Left lung (tissue), 10 donors: ENCODE results near the gene CFAP299. TPM values are rescaled to one million over a fixed set of nuclear protein-coding genes. Genes with fewer than 3 reads are reported as not detected.

ENCODE experiments used
- ATAC-seq: fragments of 200-7000 bp; cut with Tn5 transposase; one replicate; pipeline ENCODE4 v1.9.1; 2020; ENCODE audit warnings: moderate library complexity
- DNase-seq, 4 donors: peaks; one replicate each; pipeline ENCODE4 v3.0.0-alpha.2; 2013 to 2020
- H3K27ac ChIP-seq, 2 donors: fragments of 200-600 bp; sonication (generic) in 1 of 2; one replicate each; pipeline versions ENCODE4 v1.5.0 to v1.8.0; 2020 to 2021
- H3K27me3 ChIP-seq, 2 donors: fragments of 200-600 bp; sonication (generic) in 1 of 2; one replicate each; pipeline versions ENCODE4 v1.5.0 to v1.8.0; 2020 to 2021
- H3K36me3 ChIP-seq, 2 donors: fragments of 200-600 bp; sonication (generic) in 1 of 2; one replicate each; pipeline versions ENCODE4 v1.5.0 to v1.8.0; 2020 to 2021
- H3K4me1 ChIP-seq, 2 donors: fragments of 200-600 bp; one replicate each; pipeline ENCODE4 v1.8.0; 2021
- H3K4me3 ChIP-seq, 2 donors: fragments of 200-600 bp; sonication (generic) in 1 of 2; one replicate each; pipeline versions ENCODE4 v1.5.0 to v1.8.0; 2020 to 2021; ENCODE audit warnings: mild to moderate bottlenecking in 1 of 2
- H3K9me3 ChIP-seq, 2 donors: fragments of 200-600 bp; sonication (generic) in 1 of 2; one replicate each; pipeline versions ENCODE4 v1.5.0 to v1.8.0; 2020 to 2021
- CTCF ChIP-seq, 2 donors: fragments of 200-600 bp; sonication (generic) in 1 of 2; IDR thresholded peaks; one replicate each; pipeline versions ENCODE4 v1.5.0 to v1.8.0; 2021; ENCODE audit warnings: antibody characterized with exemption in 2 of 2
- intact Hi-C, 2 donors: fragments of 100-400 bp; cut with DNase I; formaldehyde crosslinking; loops; one replicate each; pipeline versions ENCODE4 v1.11.2 to v1.14.2; 2022
- polyA plus RNA-seq, 6 donors: library from polyadenylated mRNA; unstranded; fragments of 120-200 nt; gene quantifications; one replicate each; pipeline ENCODE4 v1.2.1, GENCODE V29; 2013; ENCODE audit not compliant: insufficient read length in 6 of 6
- total RNA-seq, 2 donors: library from RNA; stranded (reverse); fragmentation: NEBNext Ultra II Directional; extraction: Animal tissue kit (Norgen Biotek cat#: 25700); gene quantifications; one replicate each; pipeline ENCODE4 v1.2.1, GENCODE V29; 2021
- donor health status: DM: no; HTN: yes; CAD: no.
- donor health status: DM: no; HTN: no; CAD: no.

CFAP299 gene
- total and polyA plus RNA-seq, 8 donors: 1.2 to 2.3 (median 1.6) TPM; not detected in 1

GRCh38 chr4:80371046-80371445 is 35.5 kb downstream of the CFAP299 start:
- peaks cover 0 to 9% of the 10 kb centered on the region in 2 donors for H3K9me3 ChIP-seq
- no peaks in the 10 kb centered on the region for H3K36me3 ChIP-seq
- no peak for TF ChIP-seq CTCF (IDR thresholded peaks at IDR 0.05)
- intact Hi-C loops: no loop called here
- no peak overlapping the region for H3K4me3 ChIP-seq
- ATAC-seq (no peak), DNase-seq (peak in 1 of 4 donors; percentile 29)
- no peak overlapping the region for H3K27ac ChIP-seq
- H3K27me3 ChIP-seq: no peaks in the 10 kb centered on the region
- H3K4me1 ChIP-seq: no peaks in the 10 kb centered on the region

GRCh38 chr4:80374180-80374579 is 38.6 kb downstream of the CFAP299 start:
- H3K9me3 ChIP-seq: peaks cover 0 to 9% of the 10 kb centered on the region in 2 donors
- TF ChIP-seq CTCF (IDR thresholded peaks at IDR 0.05): no peak
- no peaks in the 10 kb centered on the region for H3K36me3 ChIP-seq
- H3K4me1 ChIP-seq: no peaks in the 10 kb centered on the region
- no peak overlapping the region for H3K4me3 ChIP-seq
- ATAC-seq (no peak), DNase-seq (no peak)
- no peak overlapping the region for H3K27ac ChIP-seq
- H3K27me3 ChIP-seq: no peaks in the 10 kb centered on the region
- intact Hi-C loops: no loop called here

DNA sequence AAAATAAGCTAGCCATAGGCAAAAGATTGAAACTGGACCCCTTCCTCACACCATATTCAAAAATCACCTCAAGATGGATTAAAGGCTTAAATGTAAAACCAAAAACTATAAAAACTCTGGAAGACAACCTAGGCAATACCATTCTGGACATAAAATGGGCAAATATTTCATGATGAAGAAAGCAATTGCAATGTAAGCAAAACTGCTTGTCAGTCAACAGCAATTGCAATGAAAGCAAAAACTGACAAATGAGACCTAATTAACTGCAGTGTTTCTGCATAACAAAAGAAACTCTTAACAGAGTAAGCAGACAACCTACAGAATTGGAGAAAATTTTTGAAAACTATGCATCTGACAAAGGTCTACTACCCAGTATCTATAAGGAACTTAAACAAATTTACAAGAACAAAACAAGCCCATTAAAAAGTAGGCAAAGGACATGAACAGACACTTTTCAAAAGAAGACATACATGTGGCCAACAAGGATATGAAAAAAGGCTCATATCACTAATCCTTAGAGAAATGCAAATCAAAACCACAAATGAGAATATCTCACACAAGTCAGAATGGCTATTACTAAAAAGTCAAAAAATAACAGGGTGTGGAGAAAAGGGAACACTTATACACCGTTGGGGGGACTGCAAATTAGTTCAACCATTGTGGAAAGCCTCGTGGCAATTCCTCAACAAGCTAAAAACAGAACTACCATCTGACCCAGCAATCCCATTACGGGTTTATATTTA is 46.7 kb downstream of the CFAP299 start:
- no peaks in the 10 kb centered on the region for H3K4me1 ChIP-seq
- TF ChIP-seq CTCF (IDR thresholded peaks at IDR 0.05): no peak
- H3K4me3 ChIP-seq: no peak overlapping the region
- DNase-seq (no peak), ATAC-seq (no peak)
- no peaks in the 10 kb centered on the region for H3K27me3 ChIP-seq
- peaks cover 0 to 9% of the 10 kb centered on the region in 2 donors for H3K9me3 ChIP-seq
- H3K27ac ChIP-seq: no peak overlapping the region
- intact Hi-C loops: no loop called here
- no peaks in the 10 kb centered on the region for H3K36me3 ChIP-seq

GRCh38 chr4:80385397-80386280 is 50.1 kb downstream of the CFAP299 start:
- no peak for TF ChIP-seq CTCF (IDR thresholded peaks at IDR 0.05)
- intact Hi-C loops: no loop called here
- Histone ChIP-seq H3K4me3 (no peak overlapping the region), H3K27ac (no peak overlapping the region), H3K4me1 (no peaks in the 10 kb centered on the region), H3K9me3 (peaks cover 0 to 9% of the 10 kb centered on the region in 2 donors), H3K36me3 (no peaks in the 10 kb centered on the region), H3K27me3 (no peaks in the 10 kb centered on the region)
- ATAC-seq: no peak
- peak in 1 of 4 donors; percentile 71 for DNase-seq

- H3K4me1 ChIP-seq: no peaks in the 10 kb centered on the region
- intact Hi-C loops: no loop called here
- ATAC-seq: no peak
- H3K27me3 ChIP-seq: no peaks in the 10 kb centered on the region
- H3K27ac ChIP-seq: no peak overlapping the region
- H3K4me3 ChIP-seq: no peak overlapping the region
- H3K9me3 ChIP-seq: peaks cover 0 to 9% of the 10 kb centered on the region in 2 donors
- DNase-seq: peak in 1 of 4 donors; percentile 63
- no peak for TF ChIP-seq CTCF (IDR thresholded peaks at IDR 0.05)
- no peaks in the 10 kb centered on the region for H3K36me3 ChIP-seq
Measured at GRCh38 chr4:80386281-80386886, 50.9 kb downstream of the CFAP299 start.
